IMR-90 (cell line): ENCODE measurements around the gene RNF144A.

Source experiments
- BHLHE40 ChIP-seq: fragments of 150-350 bp; IDR thresholded peaks from 2 replicates; pipeline ENCODE4 v1.6.1; 2016; ENCODE audit warnings: mild to moderate bottlenecking, low read depth, low read length
- CEBPB ChIP-seq: IDR thresholded peaks from 2 replicates; pipeline ENCODE4 v1.6.1; 2012; ENCODE audit warnings: low read depth, low read length, improper control_type of control experiment
- CHD1 ChIP-seq: IDR thresholded peaks from 2 replicates; pipeline ENCODE4 v1.6.1; 2012; ENCODE audit warnings: low read depth, low read length, improper control_type of control experiment
- CTCF ChIP-seq: conservative IDR thresholded peaks from 2 replicates; pipeline ENCODE4 v1.5.1; 2012; ENCODE audit warnings: mild to moderate bottlenecking, low read depth, low read length, improper control_type of control experiment
- MAFK ChIP-seq: IDR thresholded peaks from 2 replicates; pipeline ENCODE4 v1.6.1; 2012; ENCODE audit warnings: low read depth, low read length, improper control_type of control experiment
- NFE2L2 ChIP-seq: fragments of 150-350 bp; IDR thresholded peaks from 2 replicates; pipeline ENCODE4 v1.6.1; 2016; ENCODE audit warnings: low read depth, mild to moderate bottlenecking, low read length
- POLR2A ChIP-seq: IDR thresholded peaks from 2 replicates; pipeline ENCODE4 v1.6.1; 2012; ENCODE audit warnings: mild to moderate bottlenecking, low read depth, low read length
- RAD21 ChIP-seq: IDR thresholded peaks from 2 replicates; pipeline ENCODE4 v1.6.1; 2012; ENCODE audit warnings: low read length, improper control_type of control experiment
- RCOR1 ChIP-seq: IDR thresholded peaks from 2 replicates; pipeline ENCODE4 v1.6.1; 2012; ENCODE audit warnings: mild to moderate bottlenecking, low read length, improper control_type of control experiment; ENCODE audit not compliant: insufficient replicate concordance
- SMC3 ChIP-seq: fragments of 150-350 bp; IDR thresholded peaks from 2 replicates; pipeline ENCODE4 v1.6.1; 2016; ENCODE audit warnings: low read depth, mild to moderate bottlenecking, antibody characterized with exemption, low read length, moderate library complexity

- TF ChIP-seq POLR2A (no peak), CTCF (peak; percentile 59), BHLHE40 (no peak), RAD21 (peak; percentile 39), SMC3 (peak; percentile 54), CEBPB (no peak), MAFK (no peak), NFE2L2 (no peak), RCOR1 (no peak), CHD1 (no peak)
Observed at GRCh38 chr2:7044253-7045250, 127.3 kb downstream of the RNF144A start.
